ENCODE measurements around the gene RLBP1.

- no peak for TF ChIP-seq POLR2A (IDR thresholded peaks at IDR 0.05)
- no peak for TF ChIP-seq CTCF (IDR thresholded peaks at IDR 0.05)
Observed at GRCh38 chr15:89194608-89195007, 26.8 kb downstream of the RLBP1 start.

All from esophagus squamous epithelium (tissue), 4 donors.